ENCODE results near the gene CEACAM3.
"Not testable (repeated sequence)": the region's sequence is repeated elsewhere in the genome, so short reads cannot be mapped to it uniquely, and the experiment has no call there.

CEACAM3 gene

DNA sequence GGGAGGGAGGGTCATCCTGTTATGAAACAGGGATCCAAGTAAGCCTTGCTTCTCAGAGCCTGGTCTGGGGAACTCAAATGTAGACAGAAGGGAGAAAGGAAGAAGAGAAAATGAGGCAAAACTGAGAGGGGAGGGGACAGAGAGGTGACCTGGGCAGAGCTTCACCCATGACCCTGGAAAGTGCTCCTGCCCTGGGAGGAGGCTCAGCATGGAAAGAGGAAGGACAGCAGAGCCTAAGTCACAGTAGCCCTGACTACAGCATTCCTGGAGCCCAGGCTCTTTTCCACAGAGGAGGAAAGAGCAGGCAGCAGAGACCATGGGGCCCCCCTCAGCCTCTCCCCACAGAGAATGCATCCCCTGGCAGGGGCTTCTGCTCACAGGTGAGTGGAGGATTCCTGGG, at the start of gene CEACAM3:
CEACAM3 (plus strand) TSS at position 226 of the 400 bp plus-strand sequence; CDS start at position 317, 91 bp downstream.
- no peak within 1 kb of the TSS for H3K9ac ChIP-seq (ENCODE audit: low read length)
- H3K36me3 ChIP-seq (ENCODE audit: control insufficient read depth, low read depth, low read length), result no peaks in the 10 kb centered on the region

DNA sequence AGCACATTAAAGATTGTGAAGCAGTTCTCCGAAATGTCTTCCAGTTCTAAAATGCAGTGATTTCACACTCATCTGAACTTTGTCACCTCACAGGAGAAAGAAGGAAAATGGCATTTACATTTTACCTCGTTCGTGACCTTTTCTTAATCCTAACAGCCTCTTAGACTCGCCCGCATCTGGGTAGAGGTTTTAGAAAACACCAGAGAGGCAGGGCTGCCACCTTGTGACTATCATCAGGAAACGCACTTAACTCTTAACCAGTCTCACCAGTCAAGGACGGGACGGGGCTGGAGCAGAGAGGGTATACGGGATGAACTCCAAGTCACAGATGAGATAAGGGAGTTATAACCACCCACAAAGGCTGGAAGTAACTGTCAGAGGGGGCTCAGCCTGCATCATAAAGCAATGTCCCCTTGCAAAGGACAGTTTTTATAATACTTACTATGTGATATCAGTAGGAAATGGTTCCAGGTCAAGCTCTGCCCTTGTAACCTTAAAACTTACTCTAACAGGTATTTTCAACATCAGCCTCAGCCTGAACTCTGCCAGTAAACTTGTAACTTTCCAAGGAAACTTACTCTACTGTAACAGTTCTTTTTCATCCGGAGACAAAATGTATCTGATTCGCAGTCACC, 49.7 kb upstream of the CEACAM3 start:
- Histone ChIP-seq H3K27ac (ENCODE audit: low read length) (no peak overlapping the region), H3K36me3 (ENCODE audit: control insufficient read depth, low read depth, low read length) (no peaks in the 10 kb centered on the region), H3K9me3 (ENCODE audit: control insufficient read depth, low read depth, low read length) (no peaks in the 10 kb centered on the region), H3K27me3 (ENCODE audit: control insufficient read depth, insufficient read depth, low read length) (peaks cover 32% of the 10 kb centered on the region), H3K9ac (ENCODE audit: low read length) (no peak overlapping the region), H3K4me3 (ENCODE audit: low read length) (no peak overlapping the region), H3K4me1 (ENCODE audit: control insufficient read depth, low read depth, low read length) (no peaks in the 10 kb centered on the region)

More for the DNA sequence above, at the start of gene CEACAM3:
- Histone ChIP-seq H3K27me3 (ENCODE audit: control insufficient read depth, insufficient read depth, low read length) (peaks cover 4% of the 10 kb centered on the region), H3K9me3 (ENCODE audit: control insufficient read depth, low read depth, low read length) (no peaks in the 10 kb centered on the region), H3K4me1 (ENCODE audit: control insufficient read depth, low read depth, low read length) (no peaks in the 10 kb centered on the region), H3K4me3 (ENCODE audit: low read length) (no peak within 1 kb of the TSS), H3K27ac (ENCODE audit: low read length) (no peak within 1 kb of the TSS)

DNA sequence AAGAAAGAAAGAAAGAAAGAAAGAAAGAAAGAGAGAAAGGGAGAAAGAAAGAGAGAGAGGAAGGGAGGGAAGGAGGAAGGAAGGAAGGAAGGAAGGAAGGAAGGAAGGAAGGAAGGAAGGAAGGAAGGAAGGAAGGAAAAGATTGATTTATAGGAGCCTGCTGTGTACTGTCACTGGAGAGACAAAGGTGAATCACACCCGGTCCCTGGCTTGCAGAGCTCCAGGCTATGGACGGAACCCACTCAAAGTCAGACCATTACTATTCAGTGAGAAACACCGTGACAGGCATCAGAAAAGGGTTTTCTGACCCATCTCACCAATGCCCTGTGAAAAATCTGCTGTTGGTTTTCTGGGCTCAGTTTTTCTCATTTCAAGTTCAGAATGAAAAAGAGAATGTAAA, 48.4 kb upstream of the CEACAM3 start:
- Histone ChIP-seq H3K36me3 (ENCODE audit: control insufficient read depth, low read depth, low read length) (no peaks in the 10 kb centered on the region), H3K9ac (ENCODE audit: low read length) (no peak overlapping the region), H3K27me3 (ENCODE audit: control insufficient read depth, insufficient read depth, low read length) (peaks cover 32% of the 10 kb centered on the region), H3K4me3 (ENCODE audit: low read length) (no peak overlapping the region), H3K9me3 (ENCODE audit: control insufficient read depth, low read depth, low read length) (no peaks in the 10 kb centered on the region), H3K27ac (ENCODE audit: low read length) (no peak overlapping the region), H3K4me1 (ENCODE audit: control insufficient read depth, low read depth, low read length) (no peaks in the 10 kb centered on the region)

DNA sequence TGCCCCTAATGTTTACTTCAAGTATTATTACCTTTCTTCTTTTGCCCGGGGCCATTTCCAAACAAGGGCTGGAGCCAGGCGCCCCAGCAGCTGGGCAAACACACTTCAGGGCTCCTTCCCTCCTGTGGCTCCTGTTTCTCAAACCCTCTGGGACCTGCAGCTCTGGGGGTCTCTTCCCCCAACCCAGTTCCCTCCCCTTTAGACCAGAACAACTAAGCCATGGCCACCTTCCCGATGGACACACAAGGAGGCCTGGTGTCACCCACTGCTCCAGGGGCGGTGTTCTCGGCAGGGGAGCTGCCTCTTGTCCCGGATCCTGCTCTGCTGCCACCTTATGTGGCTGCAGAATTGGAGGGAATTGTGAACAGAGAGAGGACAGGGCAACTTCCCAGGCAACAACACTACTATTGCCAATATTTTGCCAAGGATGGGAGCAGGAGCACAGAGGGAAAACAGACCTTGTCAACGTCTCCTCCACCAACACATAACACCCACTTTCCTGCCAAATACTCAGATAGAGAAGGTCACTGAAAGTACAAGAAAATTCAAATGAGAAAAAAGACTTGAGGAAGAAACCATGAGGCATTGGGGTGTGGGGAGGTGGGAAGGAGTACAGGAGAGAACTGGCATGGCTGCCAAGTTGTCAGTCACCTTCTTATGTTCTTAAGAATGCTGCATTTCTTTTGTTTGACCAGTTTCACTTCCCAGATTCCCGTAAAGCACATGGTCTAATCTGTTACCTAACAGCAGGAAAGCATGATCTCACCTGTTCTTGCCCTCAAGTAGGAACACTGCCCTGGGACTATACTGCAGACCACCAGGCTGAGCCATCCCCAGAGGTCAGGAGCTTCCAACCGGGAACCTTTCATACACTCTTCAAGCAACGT, 45.9 kb upstream of the CEACAM3 start:
- H3K4me3 ChIP-seq (ENCODE audit: low read length); H3K9ac ChIP-seq (ENCODE audit: low read length); H3K27ac ChIP-seq (ENCODE audit: low read length); H3K36me3 ChIP-seq (ENCODE audit: control insufficient read depth, low read depth, low read length); H3K4me1 ChIP-seq (ENCODE audit: control insufficient read depth, low read depth, low read length); H3K9me3 ChIP-seq (ENCODE audit: control insufficient read depth, low read depth, low read length): not testable (repeated sequence)
- H3K27me3 ChIP-seq (ENCODE audit: control insufficient read depth, insufficient read depth, low read length), result peaks cover 32% of the 10 kb centered on the region

DNA sequence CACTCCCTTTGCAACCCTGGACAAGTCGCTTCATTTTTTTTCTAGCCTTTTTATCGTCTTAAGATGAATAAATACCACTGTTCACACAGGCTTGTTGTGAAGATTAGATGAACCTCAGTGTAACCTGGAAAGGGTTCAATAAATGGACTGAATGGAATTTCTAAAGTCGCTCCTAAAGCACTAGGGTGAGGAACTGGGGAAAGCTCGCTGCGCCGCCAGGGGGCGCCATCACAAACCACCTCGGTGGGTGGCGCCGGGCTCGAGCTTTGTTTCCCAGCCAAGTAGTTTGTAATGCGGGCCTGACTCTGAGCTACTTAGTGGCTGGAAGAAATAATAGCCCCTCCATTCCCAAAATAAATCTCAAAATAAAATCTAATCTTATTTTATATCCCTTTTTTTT, 43.2 kb upstream of the CEACAM3 start:
- H3K9ac ChIP-seq (ENCODE audit: low read length), result no peak overlapping the region
- H3K4me1 ChIP-seq (ENCODE audit: control insufficient read depth, low read depth, low read length), result no peaks in the 10 kb centered on the region
- H3K27me3 ChIP-seq (ENCODE audit: control insufficient read depth, insufficient read depth, low read length), result peaks cover 8% of the 10 kb centered on the region
- no peak overlapping the region for H3K27ac ChIP-seq (ENCODE audit: low read length)
- H3K9me3 ChIP-seq (ENCODE audit: control insufficient read depth, low read depth, low read length), result no peaks in the 10 kb centered on the region
- H3K36me3 ChIP-seq (ENCODE audit: control insufficient read depth, low read depth, low read length), result no peaks in the 10 kb centered on the region
- no peak overlapping the region for H3K4me3 ChIP-seq (ENCODE audit: low read length)

DNA sequence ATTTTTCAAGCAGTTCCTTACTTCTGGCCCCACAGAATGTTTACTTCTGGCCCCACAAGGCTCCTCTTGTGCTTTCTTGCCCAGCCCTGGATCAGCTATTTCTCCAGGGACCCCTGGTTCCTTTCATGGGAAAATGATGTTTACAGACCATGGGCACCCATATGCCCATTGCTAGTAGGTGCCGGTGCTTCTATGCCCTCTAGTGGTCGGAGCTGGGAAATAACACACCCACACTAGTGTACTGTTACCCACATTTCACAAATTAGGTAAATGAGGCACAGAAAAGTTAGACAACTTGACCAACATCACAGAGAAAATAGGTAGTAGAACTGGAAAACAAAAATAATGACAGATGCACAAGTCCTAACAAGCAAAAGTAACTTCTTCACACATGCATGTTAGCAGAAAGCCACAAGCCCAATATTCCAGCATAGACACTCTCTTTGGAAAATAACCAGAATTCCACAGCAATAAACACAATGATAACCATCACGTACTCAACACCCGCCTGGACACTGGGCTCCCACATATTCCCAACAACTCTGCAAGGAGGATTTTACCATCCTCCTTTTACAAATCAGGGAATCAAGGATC, 42.4 kb upstream of the CEACAM3 start:
- H3K4me1 ChIP-seq (ENCODE audit: control insufficient read depth, low read depth, low read length), result no peaks in the 10 kb centered on the region
- no peaks in the 10 kb centered on the region for H3K9me3 ChIP-seq (ENCODE audit: control insufficient read depth, low read depth, low read length)
- H3K27me3 ChIP-seq (ENCODE audit: control insufficient read depth, insufficient read depth, low read length), result no peaks in the 10 kb centered on the region
- H3K27ac ChIP-seq (ENCODE audit: low read length), result no peak overlapping the region
- H3K9ac ChIP-seq (ENCODE audit: low read length), result no peak overlapping the region
- no peak overlapping the region for H3K4me3 ChIP-seq (ENCODE audit: low read length)
- no peaks in the 10 kb centered on the region for H3K36me3 ChIP-seq (ENCODE audit: control insufficient read depth, low read depth, low read length)

DNA sequence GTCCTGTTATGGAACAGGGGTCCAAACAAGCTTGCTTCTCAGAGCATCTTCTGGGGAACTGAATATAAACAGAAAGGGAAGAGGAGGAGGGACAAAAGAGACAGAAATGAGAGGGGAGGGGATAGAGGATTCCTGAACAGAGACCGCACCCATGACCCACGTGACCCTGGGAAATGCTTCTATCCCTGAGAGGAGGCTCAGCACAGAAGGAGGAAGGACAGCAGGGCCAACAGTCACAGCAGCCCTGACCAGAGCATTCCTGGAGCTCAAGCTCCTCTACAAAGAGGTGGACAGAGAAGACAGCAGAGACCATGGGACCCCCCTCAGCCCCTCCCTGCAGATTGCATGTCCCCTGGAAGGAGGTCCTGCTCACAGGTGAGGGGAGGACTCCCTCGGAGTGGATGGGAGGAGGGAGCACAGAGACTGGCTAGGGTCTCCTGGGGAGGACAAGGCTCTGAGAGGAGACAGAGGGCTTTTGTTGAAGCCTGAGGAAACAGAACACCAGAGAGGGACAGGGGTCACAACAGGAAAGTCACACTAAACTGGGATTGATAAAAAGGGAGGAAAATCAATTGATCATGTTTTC, 41.0 kb upstream of the CEACAM3 start, which contains the start of gene CEACAM6:
CEACAM6 (plus strand) TSS at position 203 of the 586 bp plus-strand sequence; CDS start at position 312, 109 bp downstream.
- Histone ChIP-seq H3K27me3 (ENCODE audit: control insufficient read depth, insufficient read depth, low read length) (no peaks in the 10 kb centered on the region), H3K9me3 (ENCODE audit: control insufficient read depth, low read depth, low read length) (no peaks in the 10 kb centered on the region), H3K4me3 (ENCODE audit: low read length) (no peak within 1 kb of the TSS), H3K27ac (ENCODE audit: low read length) (no peak within 1 kb of the TSS), H3K36me3 (ENCODE audit: control insufficient read depth, low read depth, low read length) (no peaks in the 10 kb centered on the region), H3K4me1 (ENCODE audit: control insufficient read depth, low read depth, low read length) (no peaks in the 10 kb centered on the region), H3K9ac (ENCODE audit: low read length) (no peak within 1 kb of the TSS)

DNA sequence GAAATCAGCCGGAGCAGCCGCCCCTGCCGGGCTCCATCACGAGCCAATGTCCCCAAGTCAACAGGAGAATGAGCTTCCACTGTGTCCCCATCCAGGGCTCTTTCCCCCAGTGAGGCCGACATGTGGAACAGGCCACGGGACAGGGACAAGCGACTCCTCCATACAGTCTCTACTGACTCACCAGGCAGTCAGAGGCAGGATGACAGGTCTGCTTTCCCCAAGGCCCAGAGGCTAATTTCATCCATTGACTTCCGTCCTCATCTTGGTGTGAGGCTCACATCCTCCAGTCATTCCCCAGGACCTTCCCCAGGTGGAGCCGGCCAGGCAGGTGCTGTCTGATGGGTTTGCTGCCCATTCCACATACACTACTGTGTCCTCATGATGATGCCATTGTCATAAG, 37.5 kb upstream of the CEACAM3 start:
- no peaks in the 10 kb centered on the region for H3K9me3 ChIP-seq (ENCODE audit: control insufficient read depth, low read depth, low read length)
- no peaks in the 10 kb centered on the region for H3K27me3 ChIP-seq (ENCODE audit: control insufficient read depth, insufficient read depth, low read length)

DNA sequence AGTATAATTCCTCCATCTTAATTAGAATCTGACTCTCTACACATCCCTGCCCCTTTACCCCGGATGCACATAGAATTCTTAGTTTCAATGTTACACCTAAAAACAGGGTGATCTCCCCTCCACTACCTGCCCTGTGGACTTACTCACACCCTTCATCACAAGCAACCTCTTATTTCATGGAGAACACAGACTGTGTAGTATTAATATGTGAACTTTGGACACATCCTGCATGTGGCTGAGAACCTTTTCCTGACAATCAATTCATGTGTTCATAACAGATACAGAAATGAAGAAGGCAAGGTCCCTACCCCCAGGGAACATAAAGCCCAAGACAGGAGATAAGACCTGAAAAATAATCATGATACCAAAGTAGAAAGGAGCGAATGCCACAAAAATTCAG, 29.3 kb upstream of the CEACAM3 start:
- no peaks in the 10 kb centered on the region for H3K9me3 ChIP-seq (ENCODE audit: control insufficient read depth, low read depth, low read length)
- H3K27me3 ChIP-seq (ENCODE audit: control insufficient read depth, insufficient read depth, low read length), result no peaks in the 10 kb centered on the region
- no peak overlapping the region for H3K9ac ChIP-seq (ENCODE audit: low read length)
- no peaks in the 10 kb centered on the region for H3K36me3 ChIP-seq (ENCODE audit: control insufficient read depth, low read depth, low read length)
- H3K4me1 ChIP-seq (ENCODE audit: control insufficient read depth, low read depth, low read length), result no peaks in the 10 kb centered on the region
- no peak overlapping the region for H3K4me3 ChIP-seq (ENCODE audit: low read length)
- H3K27ac ChIP-seq (ENCODE audit: low read length), result no peak overlapping the region

More for the DNA sequence above, 37.5 kb upstream of the CEACAM3 start:
- Histone ChIP-seq H3K9ac (ENCODE audit: low read length) (no peak overlapping the region), H3K27ac (ENCODE audit: low read length) (no peak overlapping the region), H3K4me3 (ENCODE audit: low read length) (no peak overlapping the region), H3K4me1 (ENCODE audit: control insufficient read depth, low read depth, low read length) (no peaks in the 10 kb centered on the region), H3K36me3 (ENCODE audit: control insufficient read depth, low read depth, low read length) (no peaks in the 10 kb centered on the region)

DNA sequence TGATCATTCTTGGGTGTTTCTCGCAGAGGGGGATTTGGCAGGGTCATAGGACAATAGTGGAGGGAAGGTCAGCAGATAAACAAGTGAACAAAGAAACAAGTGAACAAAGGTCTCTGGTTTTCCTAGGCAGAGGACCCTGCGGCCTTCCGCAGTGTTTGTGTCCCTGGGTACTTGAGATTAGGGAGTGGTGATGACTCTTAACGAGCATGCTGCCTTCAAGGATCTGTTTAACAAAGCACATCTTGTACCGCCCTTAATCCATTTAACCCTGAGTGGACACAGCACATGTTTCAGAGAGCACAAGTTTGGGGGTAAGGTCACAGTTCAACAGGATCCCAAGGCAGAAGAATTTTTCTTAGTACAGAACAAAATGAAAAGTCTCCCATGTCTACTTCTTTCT, 28.3 kb upstream of the CEACAM3 start:
- not testable (repeated sequence) for H3K9ac ChIP-seq (ENCODE audit: low read length); H3K36me3 ChIP-seq (ENCODE audit: control insufficient read depth, low read depth, low read length); H3K27me3 ChIP-seq (ENCODE audit: control insufficient read depth, insufficient read depth, low read length); H3K4me1 ChIP-seq (ENCODE audit: control insufficient read depth, low read depth, low read length); H3K4me3 ChIP-seq (ENCODE audit: low read length); H3K9me3 ChIP-seq (ENCODE audit: control insufficient read depth, low read depth, low read length); H3K27ac ChIP-seq (ENCODE audit: low read length)

DNA sequence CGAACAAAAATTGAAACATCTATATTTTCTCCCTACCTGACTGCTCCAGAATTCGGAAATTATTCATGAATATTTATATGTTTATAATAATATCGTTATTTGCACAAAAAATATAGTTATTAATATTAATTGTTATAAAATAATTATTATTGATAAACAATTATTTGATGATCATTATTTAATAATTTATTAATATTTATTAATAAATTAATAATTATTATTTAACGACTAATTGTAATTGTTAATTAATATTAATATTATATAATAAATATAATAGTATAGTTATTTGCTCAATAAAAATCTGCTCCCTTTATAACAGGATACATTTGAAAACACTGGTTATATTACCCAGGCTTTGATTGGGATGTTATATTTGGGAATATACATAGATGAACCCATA, 26.8 kb upstream of the CEACAM3 start:
- H3K4me1 ChIP-seq (ENCODE audit: control insufficient read depth, low read depth, low read length), result no peaks in the 10 kb centered on the region
- H3K27me3 ChIP-seq (ENCODE audit: control insufficient read depth, insufficient read depth, low read length), result no peaks in the 10 kb centered on the region
- no peak overlapping the region for H3K9ac ChIP-seq (ENCODE audit: low read length)
- H3K27ac ChIP-seq (ENCODE audit: low read length), result no peak overlapping the region
- H3K36me3 ChIP-seq (ENCODE audit: control insufficient read depth, low read depth, low read length), result no peaks in the 10 kb centered on the region
- no peak overlapping the region for H3K4me3 ChIP-seq (ENCODE audit: low read length)
- no peaks in the 10 kb centered on the region for H3K9me3 ChIP-seq (ENCODE audit: control insufficient read depth, low read depth, low read length)
